GM19023 (cell line): ENCODE measurements around the gene UNC13C.

Experiments
- ATAC-seq: cut with Tn5 transposase; IDR thresholded peaks from one replicate; pipeline ENCODE4 v1.9.1; 2021; ENCODE audit warnings: mild to moderate bottlenecking, moderate library complexity; ENCODE audit not compliant: unreplicated experiment

The UNC13C gene

DNA sequence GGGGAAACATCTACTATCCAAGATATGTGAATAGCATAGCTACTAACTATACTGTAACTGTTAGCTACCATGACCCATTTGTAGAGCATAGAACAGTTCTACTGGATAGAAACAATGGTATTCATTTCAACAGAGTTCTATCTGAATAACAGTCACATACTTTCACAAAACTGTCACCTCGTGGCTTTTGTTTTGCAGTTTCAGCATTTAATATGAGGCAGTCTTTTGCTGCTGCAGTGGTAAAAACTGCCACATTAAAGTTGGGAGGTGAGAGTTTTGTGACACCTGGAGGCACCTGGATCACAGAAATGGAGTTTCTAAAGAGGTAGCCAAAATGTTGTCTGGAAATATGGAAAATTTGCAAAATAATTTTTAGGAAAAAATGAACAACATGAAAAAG, 578.0 kb downstream of the UNC13C start:
- ATAC-seq: no peak

DNA sequence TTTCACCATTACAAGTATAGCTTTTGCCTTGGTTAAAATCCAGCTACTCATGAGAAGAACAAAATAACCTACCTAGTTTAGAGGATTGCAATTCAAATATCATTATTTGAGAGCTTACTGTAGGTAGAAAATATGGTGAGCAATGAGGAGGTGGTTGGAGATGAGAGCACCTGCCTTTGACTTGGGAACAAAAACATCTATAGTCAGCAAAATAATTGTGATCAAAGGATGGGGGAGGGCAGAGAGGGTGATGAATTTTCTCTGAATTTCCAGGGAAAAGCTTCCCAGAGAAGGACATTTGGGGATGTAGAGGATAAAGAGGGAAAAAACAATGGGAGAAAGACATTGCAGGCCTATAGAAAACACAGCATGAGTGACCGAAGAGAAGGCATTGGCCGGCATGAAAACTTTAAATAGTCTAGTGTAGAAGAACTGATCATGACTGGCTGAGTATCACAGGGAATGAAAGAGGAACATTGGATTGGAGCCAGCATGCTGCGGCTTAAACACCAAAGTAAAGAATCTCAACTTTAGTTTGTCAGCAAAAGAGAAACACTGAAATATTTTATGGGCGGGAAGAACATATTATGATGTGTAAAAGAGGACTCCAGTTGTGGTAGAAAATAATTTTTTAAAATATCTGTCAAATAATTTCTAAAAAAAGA, 581.3 kb downstream of the UNC13C start:
- ATAC-seq: no peak

DNA sequence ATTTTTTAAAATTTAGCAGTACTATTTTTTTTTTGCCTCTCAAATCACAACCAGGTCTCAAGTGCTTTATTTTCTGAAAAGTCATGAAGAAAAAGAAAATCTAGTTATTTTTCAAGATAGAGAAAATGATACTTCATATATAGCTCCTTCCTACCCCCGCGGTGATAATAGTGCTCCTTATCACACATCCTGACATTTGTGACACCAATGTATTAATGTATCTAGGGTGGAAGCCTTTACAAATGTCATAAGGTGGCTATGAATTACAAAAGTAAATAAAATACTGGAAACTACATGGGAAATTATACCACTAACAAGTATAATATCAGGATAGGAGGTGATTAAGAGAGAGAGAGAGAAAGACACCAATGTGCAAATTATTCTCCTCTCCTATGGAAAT, 582.2 kb downstream of the UNC13C start:
- no peak for ATAC-seq

DNA sequence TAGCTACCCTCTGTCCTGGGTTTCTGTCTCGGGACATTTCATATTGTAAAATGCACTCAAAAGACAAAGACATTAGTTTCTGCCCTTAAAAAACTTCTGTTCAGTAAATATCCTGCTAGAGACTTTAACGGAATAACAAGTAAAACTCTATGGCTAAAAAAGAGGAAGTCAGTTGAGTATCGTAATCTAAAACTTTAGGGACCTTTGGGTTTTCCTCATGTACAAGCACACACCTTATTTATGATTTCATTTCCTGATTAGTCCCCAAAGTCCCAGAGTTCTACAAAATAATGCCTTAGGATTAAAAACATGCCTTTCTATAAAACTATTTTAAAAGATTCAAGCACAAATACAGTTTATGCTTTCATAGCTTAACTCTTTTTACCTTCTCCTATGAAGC, 585.9 kb downstream of the UNC13C start:
- ATAC-seq: no peak

GRCh38 chr15:54566654-54567053, 588.4 kb downstream of the UNC13C start:
- no peak for ATAC-seq

GRCh38 chr15:54567408-54568035, 589.3 kb downstream of the UNC13C start:
- ATAC-seq: no peak

GRCh38 chr15:54568381-54568780, 590.1 kb downstream of the UNC13C start:
- no peak for ATAC-seq

DNA sequence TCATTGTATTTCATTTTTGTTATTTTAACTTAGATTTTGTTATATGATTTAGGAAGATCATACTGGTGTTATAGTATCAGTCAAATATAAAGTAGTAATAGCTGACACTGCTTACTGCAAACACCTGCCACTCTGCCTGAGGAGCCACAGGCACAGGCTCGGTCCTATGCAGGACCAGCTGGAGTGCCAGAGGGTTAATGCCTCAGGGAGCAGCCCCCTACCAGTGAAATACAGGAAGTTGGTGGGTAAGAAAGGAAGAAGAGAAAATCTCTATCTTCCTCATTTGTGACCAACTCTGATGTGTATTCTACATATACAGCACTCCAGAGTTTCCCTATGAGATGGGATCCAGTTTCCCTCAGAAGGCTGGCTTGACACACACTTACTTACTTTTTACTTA, 593.3 kb downstream of the UNC13C start:
- ATAC-seq: no peak

GRCh38 chr15:54575586-54575985, 597.3 kb downstream of the UNC13C start:
- ATAC-seq: no peak

- no peak for ATAC-seq
These were observed 598.2 kb downstream of the UNC13C start for GRCh38 chr15:54576298-54576935.

GRCh38 chr15:54577476-54578250, 599.4 kb downstream of the UNC13C start:
- no peak for ATAC-seq

- no peak for ATAC-seq
These were observed 601.6 kb downstream of the UNC13C start for GRCh38 chr15:54579855-54580254.

GRCh38 chr15:54580643-54581042, 602.4 kb downstream of the UNC13C start:
- no peak for ATAC-seq

DNA sequence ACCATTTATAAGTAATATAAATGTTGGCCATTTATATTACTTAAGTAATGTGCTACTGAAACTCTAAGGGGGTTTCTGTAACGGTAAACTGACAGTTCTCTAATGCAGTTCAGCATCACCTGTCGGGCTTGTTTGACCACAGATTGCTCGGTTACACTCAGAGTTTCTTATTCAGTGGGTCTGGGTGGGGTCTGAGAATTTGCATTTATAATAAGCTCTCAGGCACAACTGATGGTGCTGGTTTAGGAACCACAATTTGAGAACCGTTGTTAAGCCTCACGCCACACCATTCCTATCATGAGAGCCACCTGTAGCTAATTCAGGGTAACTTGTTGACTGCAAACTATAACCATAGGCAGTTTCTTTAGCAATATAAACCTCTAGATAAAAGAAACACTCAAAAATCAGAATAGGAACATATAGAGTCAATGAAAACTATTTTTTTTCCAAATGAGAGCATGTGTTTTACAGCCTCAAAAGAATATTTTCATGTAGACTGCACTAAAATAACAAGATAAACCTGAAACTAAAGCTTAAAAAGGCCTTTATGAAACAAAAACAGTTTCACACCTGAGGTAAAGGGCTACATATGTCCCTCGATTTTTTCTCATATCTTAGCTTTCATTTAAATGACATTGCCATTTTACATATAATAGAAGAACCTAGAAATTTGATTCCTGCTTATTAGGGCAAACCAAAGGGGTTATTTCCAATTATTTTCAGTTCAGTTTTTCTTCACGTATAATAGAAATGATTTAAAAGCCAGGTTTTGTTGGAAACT, 604.8 kb downstream of the UNC13C start:
- ATAC-seq: peak; percentile 81

DNA sequence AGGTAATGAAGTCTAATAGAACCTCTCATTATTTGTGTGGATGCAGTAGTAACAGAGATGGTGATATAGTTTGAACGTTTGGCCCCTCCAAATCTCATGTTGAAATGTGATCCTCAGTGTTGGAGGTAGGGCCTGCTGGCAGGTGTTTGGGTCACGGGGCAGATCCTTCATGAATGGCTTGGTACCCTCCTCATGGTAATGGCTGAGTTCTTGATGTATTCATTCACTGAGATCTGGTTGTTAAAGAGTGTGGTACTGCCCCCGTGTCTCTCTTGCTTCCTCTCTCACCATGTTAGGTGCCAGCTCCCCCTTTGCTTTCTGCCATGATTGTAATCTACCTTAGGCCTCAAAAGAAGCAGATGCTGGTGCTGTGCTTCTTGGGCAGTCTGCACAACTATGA, 606.8 kb downstream of the UNC13C start:
- no peak for ATAC-seq

- ATAC-seq: no peak
These were observed 615.9 kb downstream of the UNC13C start for GRCh38 chr15:54594115-54594514.

GRCh38 chr15:54599386-54599785, 621.1 kb downstream of the UNC13C start:
- no peak for ATAC-seq

DNA sequence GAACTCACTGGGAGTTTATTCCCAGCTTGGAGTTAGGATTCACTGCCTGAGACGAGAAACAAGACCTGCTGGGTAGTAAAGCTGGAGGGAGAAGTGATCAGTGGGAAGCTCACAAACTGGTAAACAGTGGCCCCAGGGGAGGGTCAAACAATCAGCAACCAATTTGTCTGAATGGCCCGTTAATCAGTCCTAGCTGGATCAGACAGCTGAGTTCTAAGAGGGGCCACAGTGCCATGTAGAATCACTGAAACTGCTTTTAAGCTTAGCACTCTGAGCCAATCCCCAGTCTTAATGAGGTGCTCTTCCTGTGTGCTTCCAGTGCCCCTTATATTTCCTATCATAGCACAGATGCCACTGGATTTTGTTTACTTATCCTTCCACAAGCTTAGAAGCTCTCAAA, 626.8 kb downstream of the UNC13C start:
- no peak for ATAC-seq

- ATAC-seq: no peak
These were observed 627.3 kb downstream of the UNC13C start for GRCh38 chr15:54605556-54605955.

DNA sequence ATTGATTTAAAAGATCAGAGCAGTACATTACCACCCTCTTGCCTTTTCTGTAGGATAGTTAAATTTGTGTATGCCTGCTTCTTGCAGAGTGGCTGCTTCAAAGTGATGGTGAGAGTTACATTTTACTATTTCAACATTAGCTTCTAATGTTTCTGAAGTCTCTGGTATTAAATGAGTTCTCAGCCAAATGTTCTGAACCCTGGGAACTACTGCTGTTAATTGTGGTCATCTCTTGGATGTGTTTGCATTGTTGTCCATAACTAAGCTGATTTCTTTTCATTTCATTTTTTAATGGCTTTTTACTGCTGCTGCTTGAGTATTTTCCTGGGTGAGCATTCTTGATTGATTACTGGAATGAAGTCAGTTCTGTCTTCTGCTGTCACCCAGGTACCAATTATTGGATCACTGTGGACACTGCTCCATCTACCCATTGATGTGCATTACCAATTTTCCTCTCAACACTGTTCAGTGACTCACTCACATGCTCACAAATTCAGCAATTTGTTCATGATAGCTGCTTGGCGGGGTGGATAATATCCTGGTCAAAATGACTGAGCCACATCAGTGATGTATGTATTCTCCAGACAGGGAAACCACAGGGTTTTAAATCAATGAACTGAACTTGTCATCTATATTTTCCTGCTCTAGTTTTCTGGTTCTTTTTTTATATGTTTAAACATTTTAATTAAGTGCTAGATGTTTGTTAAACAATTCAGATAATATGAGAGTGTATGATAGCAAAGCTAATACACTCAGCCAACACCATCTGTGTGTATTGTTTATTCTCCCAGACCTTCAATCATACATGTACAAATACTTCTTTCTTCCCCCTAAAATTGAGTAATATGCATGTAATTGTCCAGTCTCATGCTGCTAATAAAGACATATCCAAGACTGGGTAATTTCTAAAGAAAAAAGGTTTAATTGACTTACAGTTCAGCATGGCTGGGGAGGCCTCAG, 630.9 kb downstream of the UNC13C start:
- no peak for ATAC-seq
